Middle frontal gyrus (tissue), 1 donor: ENCODE measurements around the gene CAMK1.

ENCODE experiments used
- DNase-seq: peaks from one replicate; pipeline ENCODE4 v3.0.0-alpha.2; 2015; ENCODE audit warnings: low spot score; ENCODE audit errors: extremely low spot score

CAMK1 gene

GRCh38 chr3:9793161-9793781 is 23.5 kb upstream of the CAMK1 start:
- DNase-seq: no peak

GRCh38 chr3:9792405-9793160 is 22.8 kb upstream of the CAMK1 start, which contains the start of the genes ARPC4 and TADA3:
Gene ARPC4 (plus strand): TSS chr3:9793082. CDS start chr3:9793122, 40 bp downstream.
Gene TADA3 (minus strand): TSS chr3:9792473. CDS start chr3:9791466, 1,007 bp downstream.
- DNase-seq: peak; percentile 85

- DNase-seq: no peak
Measured at GRCh38 chr3:9791790-9792404, 22.1 kb upstream of the CAMK1 start.

- no peak for DNase-seq
Measured at GRCh38 chr3:9791127-9791526, 21.4 kb upstream of the CAMK1 start.

- DNase-seq: no peak
Measured at GRCh38 chr3:9787714-9788113, 18.0 kb upstream of the CAMK1 start.

GRCh38 chr3:9786825-9787669 is 17.3 kb upstream of the CAMK1 start:
- DNase-seq: no peak

GRCh38 chr3:9786209-9786739 is 16.5 kb upstream of the CAMK1 start:
- DNase-seq: no peak

- DNase-seq: no peak
Measured at GRCh38 chr3:9785602-9786001, 15.9 kb upstream of the CAMK1 start.

GRCh38 chr3:9784965-9785364 is 15.2 kb upstream of the CAMK1 start:
- no peak for DNase-seq

GRCh38 chr3:9783954-9784353 is 14.2 kb upstream of the CAMK1 start:
- no peak for DNase-seq

GRCh38 chr3:9782770-9783169 is 13.0 kb upstream of the CAMK1 start:
- DNase-seq: no peak

GRCh38 chr3:9781978-9782603 is 12.3 kb upstream of the CAMK1 start:
- DNase-seq: no peak

GRCh38 chr3:9781551-9781950 is 11.8 kb upstream of the CAMK1 start:
- DNase-seq: no peak

GRCh38 chr3:9780910-9781309 is 11.2 kb upstream of the CAMK1 start:
- no peak for DNase-seq

GRCh38 chr3:9780458-9780812 is 10.7 kb upstream of the CAMK1 start:
- DNase-seq: no peak

GRCh38 chr3:9779721-9780457 is 10.1 kb upstream of the CAMK1 start:
- DNase-seq: no peak

- DNase-seq: no peak
Measured at GRCh38 chr3:9779075-9779593, 9.4 kb upstream of the CAMK1 start.

- peak; percentile 56 for DNase-seq
Measured at GRCh38 chr3:9778143-9779074, 8.7 kb upstream of the CAMK1 start.

- peak; percentile 63 for DNase-seq
Measured at GRCh38 chr3:9777694-9778021, 7.9 kb upstream of the CAMK1 start.
